Astrocyte (in vitro differentiated cells and primary cell): Measurements from ENCODE around the gene ZBTB46. TPM values are rescaled to one million over a fixed set of nuclear protein-coding genes. Genes with fewer than 3 reads are reported as not detected.

ENCODE experiments used
- DNase-seq: peaks from one replicate; pipeline ENCODE4 v3.0.0-alpha.2; 2010; ENCODE audit warnings: low read depth
- FAIRE-seq: peaks from 2 replicates; lab custom pipeline; 2011; peaks lifted over from hg19 to GRCh38; lab: Jason Lieb, UNC
- H2AFZ ChIP-seq: 2 replicates; pipeline ENCODE4 v1.6.0; 2012; ENCODE audit warnings: low read depth, low read length, inconsistent platforms
- H3K27ac ChIP-seq: 2 replicates; pipeline ENCODE4 v1.5.1; 2011; ENCODE audit warnings: low read depth, low read length, inconsistent platforms
- H3K27me3 ChIP-seq: 2 replicates; pipeline ENCODE4 v1.6.0; 2011; ENCODE audit warnings: low read length, inconsistent platforms; ENCODE audit not compliant: insufficient read depth
- H3K36me3 ChIP-seq: 2 replicates; pipeline ENCODE4 v1.5.1; 2011; ENCODE audit warnings: low read length, inconsistent platforms; ENCODE audit not compliant: insufficient read depth
- H3K4me1 ChIP-seq: 2 replicates; pipeline ENCODE4 v1.5.1; 2011; ENCODE audit warnings: low read length, inconsistent platforms; ENCODE audit not compliant: insufficient read depth
- H3K4me2 ChIP-seq: 2 replicates; pipeline ENCODE4 v1.6.0; 2012; ENCODE audit warnings: low read length, inconsistent platforms
- H3K4me3 ChIP-seq: 2 replicates; pipeline ENCODE4 v1.5.1; 2011; ENCODE audit warnings: low read depth, mild to moderate bottlenecking, low read length, inconsistent platforms; ENCODE audit not compliant: insufficient read depth
- H3K79me2 ChIP-seq: 2 replicates; pipeline ENCODE4 v1.6.0; 2012; ENCODE audit warnings: mild to moderate bottlenecking, low read length, inconsistent platforms; ENCODE audit not compliant: insufficient read depth
- H3K9ac ChIP-seq: 2 replicates; pipeline ENCODE4 v1.6.0; 2012; ENCODE audit warnings: mild to moderate bottlenecking, low read length, inconsistent platforms
- H3K9me3 ChIP-seq: 2 replicates; pipeline ENCODE4 v1.5.1; 2012; ENCODE audit warnings: low read depth, mild to moderate bottlenecking, low read length, inconsistent platforms; ENCODE audit not compliant: insufficient read depth
- H4K20me1 ChIP-seq: 2 replicates; pipeline ENCODE4 v1.6.0; 2012; ENCODE audit warnings: low read length, inconsistent platforms; ENCODE audit not compliant: insufficient read depth
- H3K27ac Mint-ChIP-seq: one replicate; pipeline ENCODE4 v1.8.0; 2021; ENCODE audit warnings: mild to moderate bottlenecking, mixed read lengths; ENCODE audit not compliant: unreplicated experiment
- H3K27me3 Mint-ChIP-seq: one replicate; pipeline ENCODE4 v1.8.0; 2021; ENCODE audit warnings: low read depth, mixed read lengths; ENCODE audit not compliant: unreplicated experiment
- H3K36me3 Mint-ChIP-seq: one replicate; pipeline ENCODE4 v1.8.0; 2021; ENCODE audit warnings: low read depth, mixed read lengths; ENCODE audit not compliant: unreplicated experiment
- H3K4me1 Mint-ChIP-seq: one replicate; pipeline ENCODE4 v1.8.0; 2021; ENCODE audit warnings: low read depth, mixed read lengths; ENCODE audit not compliant: unreplicated experiment
- H3K4me3 Mint-ChIP-seq: one replicate; pipeline ENCODE4 v1.8.0; 2021; ENCODE audit warnings: mild to moderate bottlenecking, moderate library complexity, mixed read lengths; ENCODE audit not compliant: unreplicated experiment
- H3K9me3 Mint-ChIP-seq: one replicate; pipeline ENCODE4 v1.8.0; 2021; ENCODE audit warnings: mild to moderate bottlenecking, mixed read lengths; ENCODE audit not compliant: unreplicated experiment
- CTCF ChIP-seq: IDR thresholded peaks from 2 replicates; pipeline ENCODE4 v1.5.1; 2011; ENCODE audit warnings: low read depth, mild to moderate bottlenecking, inconsistent platforms, low read length, moderate library complexity; ENCODE audit not compliant: insufficient read depth
- EZH2 ChIP-seq: IDR thresholded peaks from 2 replicates; pipeline ENCODE4 v1.6.1; 2012; ENCODE audit warnings: mild to moderate bottlenecking, low read length, inconsistent platforms; ENCODE audit not compliant: insufficient read depth
- total RNA-seq: library from RNA; stranded (reverse); gene quantifications from 2 replicates; pipeline ENCODE4 v1.2.1, GENCODE V29; 2021

The ZBTB46 gene
- total RNA-seq, 1 donor from 2014 or later = 13.9 TPM

GRCh38 chr20:63700199-63701050, 130.6 kb downstream of the ZBTB46 start:
- peaks cover 36% of the 10 kb centered on the region for H3K4me1 ChIP-seq
- TF ChIP-seq CTCF (no peak), EZH2 (no peak)
- FAIRE-seq (no peak), DNase-seq (no peak)
- no peak overlapping the region for H2AFZ ChIP-seq
- no peaks in the 10 kb centered on the region for H3K9me3 ChIP-seq
- H3K4me3 Mint-ChIP-seq = no peak overlapping the region
- H4K20me1 ChIP-seq = peaks cover 6% of the 10 kb centered on the region
- H3K9ac ChIP-seq = no peak overlapping the region
- peaks cover 6% of the 10 kb centered on the region for H3K36me3 Mint-ChIP-seq
- peaks cover 6% of the 10 kb centered on the region for H3K4me1 Mint-ChIP-seq
- H3K79me2 ChIP-seq = peaks cover 32% of the 10 kb centered on the region
- no peak overlapping the region for H3K4me3 ChIP-seq
- no peaks in the 10 kb centered on the region for H3K9me3 Mint-ChIP-seq
- H3K4me2 ChIP-seq = no peak overlapping the region
- H3K27ac ChIP-seq = no peak overlapping the region
- no peaks in the 10 kb centered on the region for H3K27me3 Mint-ChIP-seq
- H3K27me3 ChIP-seq = no peaks in the 10 kb centered on the region
- H3K27ac Mint-ChIP-seq = no peak overlapping the region
- peaks cover 4% of the 10 kb centered on the region for H3K36me3 ChIP-seq

- Histone ChIP-seq H2AFZ (no peak overlapping the region), H3K27ac (peak overlapping the region; percentile 87), H4K20me1 (no peaks in the 10 kb centered on the region), H3K9me3 (no peaks in the 10 kb centered on the region), H3K36me3 (no peaks in the 10 kb centered on the region), H3K9ac (peak overlapping the region; percentile 72), H3K4me2 (peak overlapping the region; percentile 82), H3K27me3 (no peaks in the 10 kb centered on the region), H3K79me2 (peaks cover 24% of the 10 kb centered on the region), H3K4me1 (peaks cover 36% of the 10 kb centered on the region), H3K4me3 (no peak overlapping the region)
- Mint-ChIP-seq H3K27me3 (no peaks in the 10 kb centered on the region), H3K4me3 (no peak overlapping the region), H3K9me3 (no peaks in the 10 kb centered on the region), H3K4me1 (peaks cover 6% of the 10 kb centered on the region), H3K27ac (peak overlapping the region; percentile 72), H3K36me3 (peaks cover 2% of the 10 kb centered on the region)
- TF ChIP-seq CTCF (no peak), EZH2 (no peak)
- no peak for DNase-seq
- no peak for FAIRE-seq
Measured at GRCh38 chr20:63699466-63700198, 131.4 kb downstream of the ZBTB46 start.
